HG03354 (cell line): Measurements from ENCODE around the gene TTYH2.

Source experiments
- ATAC-seq: cut with Tn5 transposase; IDR thresholded peaks from one replicate; pipeline ENCODE4 v1.9.1; 2021; ENCODE audit warnings: mild to moderate bottlenecking; ENCODE audit not compliant: unreplicated experiment, poor library complexity, severe bottlenecking

The TTYH2 gene

DNA sequence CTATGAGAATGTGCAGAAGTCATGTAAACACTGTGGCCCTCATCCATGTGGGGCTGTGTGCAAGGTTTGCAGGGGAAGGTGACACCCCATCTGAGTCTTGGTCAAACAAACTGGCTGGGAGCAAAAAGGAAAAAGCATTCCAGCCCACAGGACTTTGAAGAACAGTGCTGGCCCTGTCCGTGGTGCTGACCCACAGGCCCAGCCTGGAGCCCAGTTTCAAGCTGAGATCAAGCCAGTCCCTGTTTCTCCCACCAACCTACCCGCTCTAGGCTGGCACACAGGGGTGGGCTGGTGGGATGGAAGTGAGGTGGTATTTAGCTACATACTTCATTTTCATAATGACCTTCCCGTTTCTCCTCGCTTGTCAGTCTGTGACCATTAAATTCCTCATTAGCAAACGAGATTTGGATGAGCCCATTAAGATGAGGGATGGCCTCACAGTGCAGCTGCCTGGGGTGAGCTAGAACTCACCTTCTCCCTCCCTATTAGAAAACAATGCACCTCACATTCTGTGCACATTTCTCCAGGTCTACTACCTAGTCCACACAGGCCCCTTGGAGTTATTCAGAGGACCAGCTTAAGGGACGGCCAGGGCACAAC, 22.5 kb upstream of the TTYH2 start:
- ATAC-seq: no peak

GRCh38 chr17:74192950-74193781, 20.2 kb upstream of the TTYH2 start:
- ATAC-seq: peak; percentile 58

GRCh38 chr17:74194682-74195081, 18.7 kb upstream of the TTYH2 start:
- no peak for ATAC-seq

GRCh38 chr17:74196541-74197317, 16.6 kb upstream of the TTYH2 start:
- no peak for ATAC-seq

GRCh38 chr17:74197801-74198200, 15.6 kb upstream of the TTYH2 start:
- ATAC-seq: no peak

- no peak for ATAC-seq
These were observed 14.7 kb upstream of the TTYH2 start for GRCh38 chr17:74198694-74199093.

DNA sequence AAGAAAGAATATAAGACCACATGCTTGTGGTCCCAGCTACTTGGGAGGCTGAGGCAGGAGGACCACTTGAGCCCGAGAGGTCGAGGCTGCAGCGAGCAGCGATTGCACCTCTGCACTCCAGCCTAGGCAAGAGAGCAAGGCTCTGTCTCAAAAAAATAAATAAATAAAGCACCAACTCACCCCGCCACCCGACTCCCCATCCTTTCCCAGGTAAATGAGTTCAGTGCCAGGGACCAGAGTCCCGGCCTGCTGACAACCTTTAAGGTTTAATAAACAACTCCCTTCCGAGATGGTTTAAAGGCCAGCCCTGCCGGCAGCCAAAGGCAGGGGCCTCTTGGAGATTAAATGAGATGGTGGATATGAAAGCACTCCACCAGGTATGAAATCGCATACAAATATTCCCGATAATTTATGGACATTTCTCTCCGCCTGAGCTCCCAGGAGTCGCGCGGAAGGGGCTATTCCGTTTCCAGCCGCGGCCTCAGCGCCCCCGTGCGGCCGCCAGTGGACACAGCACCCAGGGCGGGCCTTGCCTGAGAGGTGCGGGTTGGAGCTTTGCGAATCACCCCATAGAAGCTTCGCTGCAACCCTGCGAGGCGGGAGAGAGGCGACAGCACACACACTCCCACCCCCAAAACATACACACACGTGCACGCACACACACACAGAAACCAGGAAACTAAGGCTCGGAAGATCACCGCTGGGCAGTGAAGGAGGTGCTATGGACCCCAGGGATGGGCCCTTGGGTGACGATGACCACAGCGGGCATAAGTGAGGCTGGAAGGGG, 13.9 kb upstream of the TTYH2 start:
- ATAC-seq: peak; percentile 46

- no peak for ATAC-seq
These were observed 13.3 kb upstream of the TTYH2 start for GRCh38 chr17:74200112-74200511.

DNA sequence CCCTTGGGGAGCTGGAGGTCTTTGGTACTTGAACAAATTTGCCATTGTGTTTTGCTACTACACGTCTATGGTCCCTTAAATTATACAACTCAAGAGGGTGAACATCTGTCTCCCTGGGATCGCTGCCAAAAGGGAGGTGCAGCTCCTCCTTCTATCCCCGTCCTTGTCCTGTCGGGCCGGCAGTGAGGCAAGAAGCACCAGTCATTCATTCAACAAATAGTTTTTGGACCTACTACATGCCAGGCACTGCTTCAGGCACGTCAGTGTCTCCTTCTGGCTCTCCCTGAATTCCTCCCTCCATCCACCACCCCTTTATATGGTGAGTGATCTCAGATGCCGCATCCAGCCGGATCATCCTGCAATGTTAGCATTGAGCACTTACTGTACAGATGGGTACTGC, 12.1 kb upstream of the TTYH2 start:
- ATAC-seq: no peak

DNA sequence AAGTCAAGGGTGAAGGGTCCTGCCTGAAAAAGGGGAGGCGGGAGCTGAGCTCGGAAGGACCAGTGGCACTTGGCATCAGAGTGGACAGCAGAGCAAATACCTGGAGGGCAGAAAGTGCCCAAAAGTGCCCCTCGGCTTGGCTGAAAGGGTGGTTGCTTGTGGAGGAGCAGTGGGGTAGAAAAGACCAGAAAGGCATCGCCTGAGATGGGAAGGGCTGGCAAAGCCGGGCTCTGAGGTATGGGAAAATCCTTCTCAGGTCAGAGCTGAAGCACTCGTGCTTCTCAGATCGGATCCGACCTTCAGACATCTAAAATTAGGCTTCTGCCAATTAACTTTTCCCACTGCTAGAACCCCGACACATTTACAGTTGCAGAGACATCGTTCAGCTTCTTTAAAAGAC, 11.4 kb upstream of the TTYH2 start:
- no peak for ATAC-seq

GRCh38 chr17:74202938-74203337, 10.4 kb upstream of the TTYH2 start:
- ATAC-seq: no peak

DNA sequence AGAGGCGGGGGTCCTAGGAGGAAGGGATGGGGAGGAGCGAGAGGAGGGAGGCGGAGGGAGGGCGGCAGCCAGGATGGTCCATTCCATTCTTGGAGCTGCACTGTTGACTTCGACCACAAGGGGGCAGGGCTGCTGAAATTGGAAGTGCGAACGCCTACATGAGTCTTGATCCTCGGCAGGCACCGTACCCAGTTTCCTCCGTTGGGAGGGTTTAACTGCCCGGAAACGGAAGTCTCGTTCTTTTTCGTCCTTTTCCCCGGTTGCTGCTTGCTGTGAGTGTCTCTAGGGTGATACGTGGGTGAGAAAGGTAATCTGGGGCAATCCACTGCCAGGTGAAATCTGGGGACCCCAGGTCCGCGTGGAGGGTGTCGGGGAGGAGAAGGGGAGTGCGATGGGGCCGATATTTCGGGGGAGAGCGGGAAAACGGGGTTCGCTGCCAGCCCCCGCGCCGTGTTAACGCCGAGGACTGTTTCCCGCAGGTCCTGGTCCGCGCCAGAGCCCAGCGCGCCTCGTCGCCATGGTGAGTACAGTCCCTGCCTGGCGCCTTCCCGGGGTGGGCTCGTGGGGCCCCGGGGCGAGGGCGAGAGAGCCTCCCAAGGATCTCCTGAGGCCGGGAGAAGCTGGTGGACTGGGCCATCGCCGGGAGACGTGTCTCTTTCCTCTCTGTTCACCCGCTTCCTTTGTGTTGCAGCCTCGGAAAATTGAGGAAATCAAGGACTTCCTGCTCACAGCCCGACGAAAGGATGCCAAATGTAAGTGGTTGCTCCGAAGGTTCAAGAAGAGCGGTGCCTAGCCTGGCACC, 9.7 kb upstream of the TTYH2 start, which contains the start of gene RPL38:
Gene RPL38 (plus strand): TSS at position 240 of the 802 bp plus-strand sequence. CDS start 278 bp downstream, at position 518.
- ATAC-seq: peak; percentile 80

DNA sequence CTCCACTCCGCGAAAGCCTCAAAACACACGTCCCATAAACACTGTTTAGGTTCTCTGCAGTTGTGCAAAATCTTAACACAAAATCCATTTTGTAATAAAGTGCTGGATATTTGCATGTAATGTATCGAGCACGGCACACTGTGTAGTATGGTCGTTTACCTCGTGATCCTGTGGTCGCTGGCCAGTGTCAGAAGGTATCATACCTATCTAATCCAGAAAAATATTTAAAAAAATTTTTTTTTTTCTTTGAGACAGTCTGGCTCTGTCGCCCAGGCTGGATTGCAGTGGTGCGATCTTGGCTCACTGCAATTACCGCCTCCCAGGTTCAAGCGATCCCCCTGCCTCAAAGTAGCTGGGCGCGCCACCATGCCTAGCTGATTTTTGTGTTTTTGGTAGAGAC, 8.9 kb upstream of the TTYH2 start:
- ATAC-seq: no peak

DNA sequence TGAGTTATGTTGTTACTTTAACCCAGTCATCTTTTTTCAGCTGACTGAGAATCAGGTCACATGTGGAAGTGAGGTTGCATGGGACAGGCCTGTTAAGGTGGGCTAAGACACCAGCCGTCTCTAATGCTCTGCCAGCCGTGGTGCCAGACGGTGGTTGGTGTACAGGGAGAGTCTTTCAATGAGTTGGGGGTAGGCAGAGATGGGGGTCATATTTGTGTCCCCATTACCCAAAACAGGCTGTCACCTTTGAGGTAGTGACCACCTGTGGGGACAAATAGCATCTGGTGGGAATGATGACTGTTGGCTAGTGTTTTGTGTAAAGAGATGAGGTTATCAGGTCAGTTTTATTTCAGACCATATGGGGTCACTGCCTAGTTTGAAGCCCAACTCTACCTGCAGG, 8.1 kb upstream of the TTYH2 start:
- ATAC-seq: no peak

DNA sequence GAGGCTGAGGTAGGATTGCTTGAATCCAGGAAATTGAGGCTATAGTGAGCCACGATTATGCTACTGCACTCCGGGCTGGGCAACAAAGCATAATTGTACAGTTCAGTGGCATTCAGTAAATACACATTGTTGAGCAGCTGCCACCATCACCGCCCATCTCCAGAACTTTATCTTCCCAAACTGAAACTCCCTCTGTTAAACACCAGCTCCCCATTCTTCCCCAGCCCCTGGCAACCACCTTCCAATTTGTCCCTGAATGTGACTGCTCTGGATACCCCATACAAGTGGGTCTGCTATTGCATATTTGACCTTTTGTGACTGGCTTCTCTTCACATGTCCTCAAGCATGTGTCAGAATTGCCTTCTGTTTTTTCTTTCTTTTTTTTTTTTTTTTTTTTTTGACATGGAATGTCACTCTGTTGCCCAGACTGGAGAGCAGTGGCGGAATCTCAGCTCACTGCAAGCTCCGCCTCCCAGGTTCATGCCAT, 7.0 kb upstream of the TTYH2 start:
- no peak for ATAC-seq

DNA sequence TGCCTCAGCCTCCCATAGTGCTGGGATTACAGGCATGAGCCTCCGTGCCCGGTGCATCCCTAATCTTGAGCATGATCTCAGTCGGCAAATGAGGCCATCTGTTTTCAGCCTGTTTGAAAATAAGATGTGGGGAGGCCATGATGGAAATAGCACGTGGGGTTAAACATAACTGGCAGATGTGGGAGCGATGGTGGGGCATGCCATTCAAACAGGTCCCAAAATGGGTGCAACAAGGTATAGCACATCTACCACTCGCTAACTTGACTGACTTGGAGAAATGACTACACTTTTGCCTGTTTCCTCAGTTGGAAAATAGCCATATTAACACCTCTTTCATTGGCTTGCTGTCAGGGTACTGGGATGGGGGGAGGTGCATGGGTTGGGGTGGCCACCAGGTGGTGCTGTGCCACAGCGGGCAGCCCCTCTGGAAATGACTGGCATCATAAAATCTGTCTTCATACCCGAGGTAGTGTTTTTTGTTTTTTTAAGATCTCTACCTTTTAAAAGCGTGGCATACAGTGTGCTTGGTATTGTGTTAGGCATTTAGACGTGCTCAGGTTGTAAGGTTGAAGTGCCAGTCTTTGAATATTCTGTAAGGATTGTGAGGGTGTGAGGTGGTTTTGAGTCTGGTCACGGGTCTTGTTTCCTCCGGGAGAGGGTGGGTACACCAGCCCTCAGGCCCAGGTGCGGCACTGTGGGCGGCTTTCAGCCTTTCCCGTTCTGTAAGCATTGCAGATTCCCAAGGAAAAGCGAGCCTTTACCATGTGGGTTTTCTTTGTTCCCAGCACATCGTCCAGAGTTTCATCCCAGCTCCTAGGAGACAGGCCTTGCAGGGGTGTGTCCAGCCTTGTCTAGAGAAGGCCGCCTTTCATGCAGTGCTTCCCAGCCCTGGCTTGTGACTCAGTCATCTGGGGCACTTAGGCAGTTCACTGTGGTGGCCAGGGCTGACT, 2.9 kb upstream of the TTYH2 start:
- ATAC-seq: no peak

DNA sequence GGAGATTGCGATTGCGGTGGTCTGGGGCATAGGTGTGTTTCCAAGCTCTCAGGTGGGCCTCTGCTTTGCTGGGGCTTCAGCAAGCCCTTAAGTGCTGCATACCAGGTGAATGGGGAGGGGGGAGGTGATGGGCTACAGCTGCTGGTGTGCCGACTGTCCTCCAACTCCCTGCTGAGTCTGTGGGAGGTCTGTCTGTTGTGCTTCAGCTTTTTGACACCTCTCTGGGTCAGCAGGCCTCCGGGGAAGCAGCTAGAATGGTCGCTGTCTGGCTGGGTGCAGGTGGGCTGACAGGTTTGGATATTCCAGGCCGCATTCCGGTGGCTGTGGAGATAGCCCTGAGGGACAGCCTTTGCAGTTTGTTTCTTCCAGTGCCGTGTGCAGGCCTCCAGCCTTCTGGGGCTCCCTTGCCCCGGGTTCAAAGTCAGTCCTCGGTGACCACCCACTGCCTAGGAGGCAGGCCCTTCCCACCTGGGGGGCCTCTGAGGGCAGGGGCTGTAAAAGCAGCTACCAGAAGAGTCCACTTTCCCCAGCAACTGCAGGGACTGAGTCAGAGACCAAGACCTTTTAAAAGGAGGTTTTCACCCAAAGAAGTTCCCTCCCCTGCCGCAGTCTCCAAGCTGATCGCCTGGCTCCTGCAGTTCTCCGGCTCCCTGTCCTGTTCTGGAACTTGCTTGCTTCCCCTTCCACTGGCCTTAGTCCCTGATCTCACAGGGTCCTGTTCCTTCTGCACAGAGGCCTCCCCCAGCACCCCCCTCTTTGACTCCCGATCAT, 2.0 kb upstream of the TTYH2 start:
- no peak for ATAC-seq
